MM.1S (cell line): ENCODE data around the gene ST8SIA2.
"Not testable (repeated sequence)": the region's sequence is repeated elsewhere in the genome, so short reads cannot be mapped to it uniquely, and the experiment has no call there.

Source experiments
- DNase-seq: peaks from one replicate; pipeline ENCODE4 v3.0.0-alpha.2; 2015
- H2AFZ ChIP-seq: fragments of 300-600 bp; sonication (generic); 2 replicates; pipeline ENCODE4 v1.6.0; 2016; ENCODE audit warnings: antibody characterized with exemption, low read length
- H3F3A ChIP-seq: fragments of 300-600 bp; sonication (generic); 2 replicates; pipeline ENCODE4 v1.6.1; 2016; ENCODE audit warnings: mild to moderate bottlenecking, antibody characterized with exemption, low read length, moderate library complexity, mixed read lengths; ENCODE audit not compliant: insufficient read depth
- H3K27ac ChIP-seq: fragments of 300-600 bp; sonication (generic); 2 replicates; pipeline ENCODE4 v1.5.1; 2016; ENCODE audit warnings: mild to moderate bottlenecking, low read length
- H3K27me3 ChIP-seq: fragments of 300-600 bp; sonication (generic); replicated peaks from 2 replicates; pipeline ENCODE4 v1.6.0; 2016; ENCODE audit warnings: low read length; ENCODE audit not compliant: insufficient read depth
- H3K36me3 ChIP-seq: fragments of 300-600 bp; sonication (generic); replicated peaks from 2 replicates; pipeline ENCODE4 v1.6.1; 2016; ENCODE audit warnings: mild to moderate bottlenecking, low read length, mixed read lengths; ENCODE audit not compliant: insufficient read depth
- H3K4me1 ChIP-seq: fragments of 300-600 bp; sonication (generic); 2 replicates; pipeline ENCODE4 v1.6.1; 2016; ENCODE audit warnings: low read length, mixed read lengths
- H3K4me2 ChIP-seq: fragments of 300-600 bp; sonication (generic); 2 replicates; pipeline ENCODE4 v1.6.0; 2016; ENCODE audit warnings: low read depth, low read length
- H3K4me3 ChIP-seq: fragments of 300-600 bp; sonication (generic); 2 replicates; pipeline ENCODE4 v1.5.1; 2016; ENCODE audit warnings: low read length, mixed read lengths
- H3K79me2 ChIP-seq: fragments of 300-600 bp; sonication (generic); 2 replicates; pipeline ENCODE4 v1.6.1; 2016; ENCODE audit warnings: mixed run types, low read length, mixed read lengths
- H3K9ac ChIP-seq: fragments of 300-600 bp; sonication (generic); 2 replicates; pipeline ENCODE4 v1.6.1; 2016; ENCODE audit warnings: low read length, mixed read lengths
- H3K9me2 ChIP-seq: fragments of 300-600 bp; sonication (generic); replicated peaks from 2 replicates; pipeline ENCODE4 v1.6.1; 2016; ENCODE audit warnings: mild to moderate bottlenecking, low read length, mixed read lengths; ENCODE audit not compliant: insufficient read depth
- H3K9me3 ChIP-seq: fragments of 300-600 bp; sonication (generic); replicated peaks from 2 replicates; pipeline ENCODE4 v1.6.1; 2016; ENCODE audit warnings: mild to moderate bottlenecking, low read length, mixed read lengths; ENCODE audit not compliant: insufficient read depth
- H4K20me1 ChIP-seq: fragments of 300-600 bp; sonication (generic); 2 replicates; pipeline ENCODE4 v1.6.1; 2016; ENCODE audit warnings: mild to moderate bottlenecking, low read length, moderate library complexity, mixed read lengths; ENCODE audit not compliant: insufficient read depth
- EZH2 ChIP-seq: fragments of 300-600 bp; sonication (generic); optimal IDR thresholded peaks from 2 replicates; pipeline ENCODE3; 2017; ENCODE audit warnings: low read depth, mild to moderate bottlenecking, antibody characterized with exemption, low read length, mixed read lengths
- EZH2phosphoT487 ChIP-seq: fragments of 300-600 bp; sonication (generic); IDR thresholded peaks from 2 replicates; pipeline ENCODE4 v1.6.1; 2018; ENCODE audit warnings: antibody characterized with exemption, low read length
- TF ChIP-seq, protein P1 (sequence below): fragments of 300-600 bp; sonication (generic); IDR thresholded peaks from 2 replicates; pipeline ENCODE4 v1.5.1; 2016; ENCODE audit warnings: antibody characterized with exemption, low read length, mixed read lengths

ST8SIA2 gene

GRCh38 chr15:92468991-92469390, 75.3 kb downstream of the ST8SIA2 start:
- H3K36me3 ChIP-seq, result no peaks in the 10 kb centered on the region
- H4K20me1 ChIP-seq, result no peaks in the 10 kb centered on the region
- no peak overlapping the region for H3K4me3 ChIP-seq
- H3K9me3 ChIP-seq, result no peaks in the 10 kb centered on the region
- H2AFZ ChIP-seq, result no peak overlapping the region
- DNase-seq, result no peak
- no peaks in the 10 kb centered on the region for H3F3A ChIP-seq
- no peak overlapping the region for H3K9ac ChIP-seq
- H3K79me2 ChIP-seq, result no peaks in the 10 kb centered on the region
- no peak overlapping the region for H3K27ac ChIP-seq
- H3K4me2 ChIP-seq, result no peak overlapping the region
- no peak for TF ChIP-seq EZH2phosphoT487
- TF ChIP-seq, protein P1, sequence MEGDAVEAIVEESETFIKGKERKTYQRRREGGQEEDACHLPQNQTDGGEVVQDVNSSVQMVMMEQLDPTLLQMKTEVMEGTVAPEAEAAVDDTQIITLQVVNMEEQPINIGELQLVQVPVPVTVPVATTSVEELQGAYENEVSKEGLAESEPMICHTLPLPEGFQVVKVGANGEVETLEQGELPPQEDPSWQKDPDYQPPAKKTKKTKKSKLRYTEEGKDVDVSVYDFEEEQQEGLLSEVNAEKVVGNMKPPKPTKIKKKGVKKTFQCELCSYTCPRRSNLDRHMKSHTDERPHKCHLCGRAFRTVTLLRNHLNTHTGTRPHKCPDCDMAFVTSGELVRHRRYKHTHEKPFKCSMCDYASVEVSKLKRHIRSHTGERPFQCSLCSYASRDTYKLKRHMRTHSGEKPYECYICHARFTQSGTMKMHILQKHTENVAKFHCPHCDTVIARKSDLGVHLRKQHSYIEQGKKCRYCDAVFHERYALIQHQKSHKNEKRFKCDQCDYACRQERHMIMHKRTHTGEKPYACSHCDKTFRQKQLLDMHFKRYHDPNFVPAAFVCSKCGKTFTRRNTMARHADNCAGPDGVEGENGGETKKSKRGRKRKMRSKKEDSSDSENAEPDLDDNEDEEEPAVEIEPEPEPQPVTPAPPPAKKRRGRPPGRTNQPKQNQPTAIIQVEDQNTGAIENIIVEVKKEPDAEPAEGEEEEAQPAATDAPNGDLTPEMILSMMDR, result no peak
- no peak for TF ChIP-seq EZH2
- no peaks in the 10 kb centered on the region for H3K4me1 ChIP-seq
- H3K27me3 ChIP-seq, result no peaks in the 10 kb centered on the region
- no peaks in the 10 kb centered on the region for H3K9me2 ChIP-seq

DNA sequence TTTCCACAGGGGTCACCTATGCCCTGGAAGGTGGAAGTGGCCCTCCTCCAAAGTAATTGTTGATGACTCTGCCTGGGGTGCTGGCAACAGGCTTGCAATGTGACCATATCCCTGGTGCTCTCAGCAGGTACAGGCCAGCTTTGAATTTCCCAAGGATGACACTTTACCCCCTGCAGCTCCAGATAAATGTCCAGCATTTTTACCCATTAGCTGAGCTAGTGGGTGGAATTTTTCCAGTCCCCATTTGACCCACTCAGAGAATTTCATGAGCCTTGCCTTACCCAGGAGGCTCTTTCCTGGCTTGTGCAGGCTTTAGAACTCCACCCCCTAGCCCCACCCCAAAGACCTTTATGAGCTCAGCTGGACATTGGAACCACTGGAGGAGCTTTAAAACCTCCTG, 77.6 kb downstream of the ST8SIA2 start:
- H4K20me1 ChIP-seq, result no peaks in the 10 kb centered on the region
- H3K4me1 ChIP-seq, result no peaks in the 10 kb centered on the region
- no peaks in the 10 kb centered on the region for H3K79me2 ChIP-seq
- no peak overlapping the region for H3K27ac ChIP-seq
- H3K9me2 ChIP-seq, result no peaks in the 10 kb centered on the region
- DNase-seq, result no peak
- no peak for TF ChIP-seq EZH2
- no peak for TF ChIP-seq EZH2phosphoT487
- TF ChIP-seq, protein P1, result no peak
- H3K36me3 ChIP-seq, result no peaks in the 10 kb centered on the region
- no peak overlapping the region for H3K9ac ChIP-seq
- H3K27me3 ChIP-seq, result no peaks in the 10 kb centered on the region
- no peaks in the 10 kb centered on the region for H3F3A ChIP-seq
- no peak overlapping the region for H3K4me2 ChIP-seq
- H3K9me3 ChIP-seq, result no peaks in the 10 kb centered on the region
- no peak overlapping the region for H3K4me3 ChIP-seq
- H2AFZ ChIP-seq, result no peak overlapping the region

GRCh38 chr15:92473756-92474155, 80.1 kb downstream of the ST8SIA2 start:
- H3K79me2 ChIP-seq, result no peaks in the 10 kb centered on the region

GRCh38 chr15:92479730-92480129, 86.0 kb downstream of the ST8SIA2 start:
- not testable (repeated sequence) for H3K36me3 ChIP-seq, H2AFZ ChIP-seq, H3K4me1 ChIP-seq, H4K20me1 ChIP-seq, H3K4me3 ChIP-seq, H3K9ac ChIP-seq, H3K9me2 ChIP-seq, H3K79me2 ChIP-seq, H3K27ac ChIP-seq, H3K4me2 ChIP-seq, H3K27me3 ChIP-seq, H3K9me3 ChIP-seq, DNase-seq, H3F3A ChIP-seq

More at GRCh38 chr15:92473756-92474155, 80.1 kb downstream of the ST8SIA2 start:
- Histone ChIP-seq H3K4me1 (no peaks in the 10 kb centered on the region), H4K20me1 (no peaks in the 10 kb centered on the region), H3K27ac (no peak overlapping the region), H3K4me3 (no peak overlapping the region), H2AFZ (no peak overlapping the region), H3K27me3 (no peaks in the 10 kb centered on the region), H3K9ac (no peak overlapping the region), H3F3A (no peaks in the 10 kb centered on the region), H3K36me3 (no peaks in the 10 kb centered on the region), H3K9me2 (no peaks in the 10 kb centered on the region), H3K4me2 (no peak overlapping the region), H3K9me3 (no peaks in the 10 kb centered on the region)
- TF ChIP-seq, protein P1, result no peak
- TF ChIP-seq EZH2phosphoT487 (no peak), EZH2 (no peak)
- no peak for DNase-seq
